Measurements from ENCODE around the gene COL4A1.

COL4A1 gene

DNA sequence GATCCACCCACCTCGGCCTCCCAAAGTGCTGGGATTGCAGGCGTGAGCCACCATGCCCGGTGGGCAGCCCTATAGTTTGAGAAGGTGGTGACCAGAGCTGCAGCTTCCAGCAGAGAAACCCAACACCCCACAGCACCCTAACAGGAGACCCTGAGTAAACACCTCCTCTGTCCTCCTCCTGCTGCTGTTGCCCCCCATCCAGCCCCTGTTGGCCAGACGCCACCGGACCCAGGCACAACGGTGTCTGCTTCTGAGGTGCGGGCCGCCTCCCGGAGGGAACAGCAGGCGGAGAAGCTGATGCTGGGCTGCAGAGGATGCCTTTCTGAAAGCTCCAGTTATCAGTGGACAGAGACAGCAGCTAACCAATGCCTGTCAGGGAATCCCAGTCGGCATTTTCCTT is 175.5 kb downstream of the COL4A1 start:
- no peak for DNase-seq (ENCODE audit: low read depth)
- H3K4me3 ChIP-seq (ENCODE audit: low read depth, low read length): no peak overlapping the region
- TF ChIP-seq, protein P1, sequence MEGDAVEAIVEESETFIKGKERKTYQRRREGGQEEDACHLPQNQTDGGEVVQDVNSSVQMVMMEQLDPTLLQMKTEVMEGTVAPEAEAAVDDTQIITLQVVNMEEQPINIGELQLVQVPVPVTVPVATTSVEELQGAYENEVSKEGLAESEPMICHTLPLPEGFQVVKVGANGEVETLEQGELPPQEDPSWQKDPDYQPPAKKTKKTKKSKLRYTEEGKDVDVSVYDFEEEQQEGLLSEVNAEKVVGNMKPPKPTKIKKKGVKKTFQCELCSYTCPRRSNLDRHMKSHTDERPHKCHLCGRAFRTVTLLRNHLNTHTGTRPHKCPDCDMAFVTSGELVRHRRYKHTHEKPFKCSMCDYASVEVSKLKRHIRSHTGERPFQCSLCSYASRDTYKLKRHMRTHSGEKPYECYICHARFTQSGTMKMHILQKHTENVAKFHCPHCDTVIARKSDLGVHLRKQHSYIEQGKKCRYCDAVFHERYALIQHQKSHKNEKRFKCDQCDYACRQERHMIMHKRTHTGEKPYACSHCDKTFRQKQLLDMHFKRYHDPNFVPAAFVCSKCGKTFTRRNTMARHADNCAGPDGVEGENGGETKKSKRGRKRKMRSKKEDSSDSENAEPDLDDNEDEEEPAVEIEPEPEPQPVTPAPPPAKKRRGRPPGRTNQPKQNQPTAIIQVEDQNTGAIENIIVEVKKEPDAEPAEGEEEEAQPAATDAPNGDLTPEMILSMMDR (IDR thresholded peaks at IDR 0.05; ENCODE audit: low read depth, low read length, missing control alignments): no peak

DNA sequence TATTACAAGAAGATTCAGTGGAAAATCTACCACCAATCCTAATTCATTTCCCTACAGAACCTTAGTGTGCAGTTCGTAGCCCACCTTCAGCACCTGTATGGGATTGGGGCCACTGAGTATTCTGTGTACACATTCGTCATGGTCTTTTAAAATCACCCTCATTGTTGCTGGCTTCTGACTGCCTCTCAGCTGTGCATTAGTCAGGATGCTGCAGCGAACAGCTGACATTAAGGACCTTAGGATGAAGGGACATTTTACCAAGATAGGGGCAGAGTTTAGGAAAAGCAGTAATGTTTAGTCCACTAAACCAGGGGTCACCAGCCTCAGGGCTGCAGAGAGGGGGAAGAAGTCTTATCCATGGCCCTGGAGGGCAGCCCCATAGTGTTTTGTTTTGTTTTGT is 176.5 kb downstream of the COL4A1 start:
- TF ChIP-seq, protein P1 (IDR thresholded peaks at IDR 0.05; ENCODE audit: low read depth, low read length, missing control alignments): no peak
- DNase-seq (ENCODE audit: low read depth): no peak
- no peak overlapping the region for H3K4me3 ChIP-seq (ENCODE audit: low read depth, low read length)

- no peak overlapping the region for H3K4me3 ChIP-seq (ENCODE audit: low read depth, low read length)
- TF ChIP-seq, protein P1 (IDR thresholded peaks at IDR 0.05; ENCODE audit: low read depth, low read length, missing control alignments): no peak
- DNase-seq (ENCODE audit: low read depth): no peak
Observed at GRCh38 chr13:110129539-110130186, 177.3 kb downstream of the COL4A1 start.

GRCh38 chr13:110129076-110129475 is 177.9 kb downstream of the COL4A1 start:
- TF ChIP-seq, protein P1 (IDR thresholded peaks at IDR 0.05; ENCODE audit: low read depth, low read length, missing control alignments): no peak

DNA sequence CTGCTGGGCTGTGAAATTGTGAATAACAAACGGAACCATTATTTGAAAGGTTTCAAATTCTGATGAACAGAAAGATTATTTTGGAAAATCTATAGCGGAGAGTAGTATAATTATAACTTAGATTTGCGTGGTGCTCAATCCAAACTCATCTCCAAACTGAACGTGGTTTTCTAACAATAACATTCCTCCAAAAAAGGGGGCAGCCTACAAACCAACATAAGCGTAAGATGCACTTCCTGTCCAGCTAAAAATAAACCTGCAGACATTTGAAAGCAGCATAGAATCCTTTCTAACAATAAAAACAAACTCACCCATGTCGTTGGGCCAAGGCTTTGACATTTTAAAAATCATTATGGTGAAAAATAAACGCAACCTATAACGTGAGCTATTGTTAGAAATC is 178.4 kb downstream of the COL4A1 start:
- TF ChIP-seq, protein P1 (IDR thresholded peaks at IDR 0.05; ENCODE audit: low read depth, low read length, missing control alignments): no peak
- DNase-seq (ENCODE audit: low read depth): no peak
- no peak overlapping the region for H3K4me3 ChIP-seq (ENCODE audit: low read depth, low read length)

More at GRCh38 chr13:110129076-110129475, 177.9 kb downstream of the COL4A1 start:
- DNase-seq (ENCODE audit: low read depth): no peak
- no peak overlapping the region for H3K4me3 ChIP-seq (ENCODE audit: low read depth, low read length)

- TF ChIP-seq, protein P1 (IDR thresholded peaks at IDR 0.05; ENCODE audit: low read depth, low read length, missing control alignments): no peak
- no peak overlapping the region for H3K4me3 ChIP-seq (ENCODE audit: low read depth, low read length)
- no peak for DNase-seq (ENCODE audit: low read depth)
Observed at GRCh38 chr13:110127986-110128511, 178.9 kb downstream of the COL4A1 start.

Data from GM12864 (cell line).